ACC112 (cell line): Measurements from ENCODE around the gene CSF1R.
"Not testable (repeated sequence)": the region's sequence is repeated elsewhere in the genome, so short reads cannot be mapped to it uniquely, and the experiment has no call there.

Experiments used
- H2AFZ ChIP-seq: fragments of 200-600 bp; sonication (generic); one replicate; pipeline ENCODE4 v1.6.0; 2017; ENCODE audit warnings: antibody characterized with exemption, low read length; ENCODE audit not compliant: unreplicated experiment
- H3K27ac ChIP-seq: fragments of 200-600 bp; sonication (generic); 2 replicates; pipeline ENCODE4 v1.5.1; 2014; ENCODE audit warnings: low read depth, mild to moderate bottlenecking, antibody characterized with exemption, low read length, moderate library complexity
- H3K27me3 ChIP-seq: fragments of 200-600 bp; sonication (generic); 2 replicates; pipeline ENCODE4 v1.6.1; 2014; ENCODE audit warnings: mild to moderate bottlenecking, antibody characterized with exemption, low read length, moderate library complexity, mixed read lengths; ENCODE audit not compliant: insufficient read depth
- H3K36me3 ChIP-seq: fragments of 200-600 bp; sonication (generic); 2 replicates; pipeline ENCODE4 v1.6.1; 2016; ENCODE audit warnings: mild to moderate bottlenecking, antibody characterized with exemption, low read length, moderate library complexity, mixed read lengths; ENCODE audit not compliant: insufficient read depth
- H3K4me1 ChIP-seq: fragments of 200-600 bp; sonication (generic); one replicate; pipeline ENCODE4 v1.6.1; 2016; ENCODE audit warnings: low read length, mixed read lengths; ENCODE audit not compliant: insufficient read depth, unreplicated experiment, control insufficient read depth
- H3K4me3 ChIP-seq: fragments of 200-600 bp; sonication (generic); 2 replicates; pipeline ENCODE4 v1.5.1; 2014; ENCODE audit warnings: mild to moderate bottlenecking, low read depth, low read length
- H3K79me2 ChIP-seq: fragments of 200-600 bp; sonication (generic); one replicate; pipeline ENCODE4 v1.6.0; 2016; ENCODE audit warnings: low read length; ENCODE audit not compliant: control insufficient read depth, unreplicated experiment, insufficient read depth

CSF1R gene

GRCh38 chr5:150101023-150101422, 14.7 kb upstream of the CSF1R start:
- no peaks in the 10 kb centered on the region for H3K27me3 ChIP-seq
- no peaks in the 10 kb centered on the region for H3K4me1 ChIP-seq
- no peak overlapping the region for H3K4me3 ChIP-seq
- no peaks in the 10 kb centered on the region for H3K36me3 ChIP-seq
- no peak overlapping the region for H2AFZ ChIP-seq
- H3K27ac ChIP-seq = no peak overlapping the region
- no peaks in the 10 kb centered on the region for H3K79me2 ChIP-seq

GRCh38 chr5:150097152-150097551, 10.8 kb upstream of the CSF1R start:
- no peak overlapping the region for H3K4me3 ChIP-seq
- H3K27ac ChIP-seq = no peak overlapping the region
- no peak overlapping the region for H2AFZ ChIP-seq
- H3K27me3 ChIP-seq = no peaks in the 10 kb centered on the region
- no peaks in the 10 kb centered on the region for H3K36me3 ChIP-seq
- H3K79me2 ChIP-seq = no peaks in the 10 kb centered on the region
- no peaks in the 10 kb centered on the region for H3K4me1 ChIP-seq

DNA sequence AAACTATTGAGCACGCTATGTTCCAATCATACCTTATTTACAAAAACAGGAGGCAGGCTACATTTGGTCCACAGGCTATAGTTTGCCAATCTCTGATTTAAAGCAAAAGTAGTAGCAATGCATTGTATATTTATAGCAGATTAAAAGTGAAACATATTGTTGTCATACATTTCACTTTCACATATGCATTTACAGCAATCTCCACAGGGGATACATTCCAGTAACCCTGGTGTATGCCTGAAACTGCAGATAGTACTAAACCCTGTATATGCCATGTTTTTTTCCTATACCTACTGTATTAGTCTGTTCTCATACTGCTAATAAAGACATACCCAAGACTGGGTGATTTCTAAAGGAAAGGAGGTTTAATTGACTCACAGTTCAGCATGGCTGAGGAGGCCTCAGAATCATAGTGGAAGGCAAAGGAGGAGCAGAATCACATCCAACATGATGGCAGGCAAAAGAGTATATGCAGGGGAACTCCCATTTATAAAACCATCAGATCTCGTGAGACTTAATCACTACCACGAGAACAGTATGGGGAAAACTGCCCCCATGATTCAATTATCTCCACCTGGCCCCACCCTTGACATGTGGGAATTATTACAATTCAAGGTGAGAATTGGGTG, 5.9 kb upstream of the CSF1R start:
- no peak overlapping the region for H3K4me3 ChIP-seq
- no peak overlapping the region for H3K27ac ChIP-seq
- H3K36me3 ChIP-seq = no peaks in the 10 kb centered on the region
- H3K79me2 ChIP-seq = no peaks in the 10 kb centered on the region
- H3K27me3 ChIP-seq = no peaks in the 10 kb centered on the region
- no peak overlapping the region for H2AFZ ChIP-seq
- no peaks in the 10 kb centered on the region for H3K4me1 ChIP-seq

GRCh38 chr5:150085191-150085912, 1.0 kb downstream of the CSF1R start:
- no peaks in the 10 kb centered on the region for H3K79me2 ChIP-seq
- H3K27ac ChIP-seq = no peak overlapping the region
- H3K27me3 ChIP-seq = no peaks in the 10 kb centered on the region
- no peaks in the 10 kb centered on the region for H3K4me1 ChIP-seq
- no peak overlapping the region for H2AFZ ChIP-seq
- no peaks in the 10 kb centered on the region for H3K36me3 ChIP-seq
- no peak overlapping the region for H3K4me3 ChIP-seq

DNA sequence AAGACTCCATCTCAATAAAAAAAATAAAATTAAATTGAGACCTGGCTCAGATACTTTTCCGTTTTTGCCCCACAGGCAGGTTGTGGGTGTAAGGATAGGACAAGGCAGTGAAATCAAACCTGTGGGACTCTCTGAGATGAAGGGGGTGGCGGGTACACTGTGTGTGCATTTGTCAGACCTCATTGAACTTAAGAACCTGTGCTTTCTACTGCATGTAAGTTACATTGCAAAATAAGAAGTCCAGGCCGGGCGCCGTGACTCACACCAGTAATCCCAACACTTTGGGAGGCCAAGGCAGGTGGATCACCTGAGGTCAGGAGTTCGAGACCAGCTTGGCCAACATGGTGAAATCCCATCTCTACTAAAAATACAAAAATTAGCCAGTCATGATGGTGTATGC, 1.6 kb downstream of the CSF1R start:
- H3K27ac ChIP-seq, H3K4me3 ChIP-seq, H3K79me2 ChIP-seq, H3K36me3 ChIP-seq, H3K27me3 ChIP-seq, H2AFZ ChIP-seq, H3K4me1 ChIP-seq: not testable (repeated sequence)

- Histone ChIP-seq H3K27ac (no peak overlapping the region), H3K4me1 (no peaks in the 10 kb centered on the region), H3K27me3 (no peaks in the 10 kb centered on the region)
Measured at GRCh38 chr5:150082889-150083288, 3.5 kb downstream of the CSF1R start.

GRCh38 chr5:150082374-150082773, 4.0 kb downstream of the CSF1R start:
- Histone ChIP-seq H3K27me3 (no peaks in the 10 kb centered on the region), H2AFZ (no peak overlapping the region), H3K4me3 (no peak overlapping the region)

More at GRCh38 chr5:150082889-150083288, 3.5 kb downstream of the CSF1R start:
- no peak overlapping the region for H3K4me3 ChIP-seq
- no peak overlapping the region for H2AFZ ChIP-seq
- H3K36me3 ChIP-seq = no peaks in the 10 kb centered on the region
- no peaks in the 10 kb centered on the region for H3K79me2 ChIP-seq

DNA sequence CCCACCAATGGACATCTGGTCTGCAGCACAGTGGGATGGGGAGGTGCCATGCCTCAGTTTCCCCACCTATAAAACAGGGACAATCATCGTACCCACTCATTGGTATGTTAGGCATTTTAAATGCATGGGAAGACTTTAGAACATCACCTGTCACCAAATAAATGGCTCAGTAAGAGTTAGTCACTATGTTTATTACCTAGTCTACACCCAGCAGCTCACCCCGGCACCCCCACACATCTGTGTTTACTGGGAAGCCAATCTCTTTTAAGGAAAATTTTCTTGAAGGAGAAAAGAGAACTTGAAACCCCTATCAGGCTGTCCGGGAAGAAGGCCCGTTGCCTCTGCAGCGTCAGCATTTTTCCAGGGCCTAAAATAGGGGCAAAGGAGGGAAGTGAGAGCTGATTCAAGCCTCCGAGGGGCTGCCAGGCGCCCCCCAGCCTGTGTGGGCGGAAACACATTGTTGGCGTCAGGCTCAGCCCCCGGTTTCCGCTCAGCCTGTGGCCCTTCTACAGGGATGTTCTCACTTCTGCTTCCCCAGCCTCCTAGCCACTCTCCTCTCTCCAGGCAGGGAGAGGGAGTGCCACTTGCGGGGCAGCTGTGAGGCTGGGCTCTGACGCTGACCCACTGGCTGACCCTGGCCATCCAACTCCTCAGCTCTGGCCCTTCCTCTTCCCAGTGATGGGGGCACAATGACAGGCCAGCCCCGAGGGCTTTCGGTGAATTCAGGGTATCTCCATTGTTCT, 4.6 kb downstream of the CSF1R start:
- Histone ChIP-seq H3K4me3 (no peak overlapping the region), H2AFZ (no peak overlapping the region), H3K4me1 (no peaks in the 10 kb centered on the region), H3K36me3 (no peaks in the 10 kb centered on the region), H3K27ac (no peak overlapping the region), H3K27me3 (no peaks in the 10 kb centered on the region), H3K79me2 (no peaks in the 10 kb centered on the region)

More at GRCh38 chr5:150082374-150082773, 4.0 kb downstream of the CSF1R start:
- Histone ChIP-seq H3K27ac (no peak overlapping the region), H3K79me2 (no peaks in the 10 kb centered on the region), H3K4me1 (no peaks in the 10 kb centered on the region), H3K36me3 (no peaks in the 10 kb centered on the region)

- no peaks in the 10 kb centered on the region for H3K36me3 ChIP-seq
- no peaks in the 10 kb centered on the region for H3K27me3 ChIP-seq
- no peak overlapping the region for H3K4me3 ChIP-seq
- H3K4me1 ChIP-seq = no peaks in the 10 kb centered on the region
- no peak overlapping the region for H2AFZ ChIP-seq
- no peak overlapping the region for H3K27ac ChIP-seq
- H3K79me2 ChIP-seq = no peaks in the 10 kb centered on the region
Measured at GRCh38 chr5:150080696-150081435, 5.5 kb downstream of the CSF1R start.

DNA sequence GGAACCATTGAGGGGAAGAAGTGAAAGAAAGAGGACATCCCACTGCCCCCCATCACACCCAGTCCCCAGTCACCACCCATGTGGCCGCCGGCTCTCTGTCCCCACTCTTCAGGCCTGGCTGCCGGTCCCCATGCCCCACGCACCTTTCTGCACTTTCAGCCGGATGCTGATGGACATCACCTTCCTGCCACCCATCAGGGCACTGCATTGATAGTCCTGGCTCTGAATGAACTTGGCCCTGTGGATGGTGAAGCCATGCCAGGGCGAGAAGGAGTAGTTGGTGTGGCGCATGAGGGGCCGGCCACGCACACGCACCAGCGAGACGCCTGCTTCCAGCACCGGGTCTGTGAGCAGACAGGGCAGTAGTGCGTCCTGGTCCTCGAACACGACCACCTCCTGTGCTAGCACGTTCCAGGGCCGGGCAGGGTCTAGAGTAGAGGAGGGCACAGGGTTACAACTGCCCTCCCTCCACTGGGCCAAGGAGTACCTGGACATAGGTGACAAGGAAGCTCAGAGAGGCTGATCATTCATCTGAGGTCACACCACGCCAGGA, 6.4 kb downstream of the CSF1R start:
- Histone ChIP-seq H2AFZ (no peak overlapping the region), H3K36me3 (no peaks in the 10 kb centered on the region), H3K27me3 (no peaks in the 10 kb centered on the region), H3K4me3 (no peak overlapping the region), H3K27ac (no peak overlapping the region), H3K4me1 (no peaks in the 10 kb centered on the region), H3K79me2 (no peaks in the 10 kb centered on the region)
